Tibial nerve (tissue), 4 donors: ENCODE data around the gene ANOS1.

Experiments
- CTCF ChIP-seq, 5 experiments: fragments of 200-600 bp in 3 of 5; fragments of 450-650 bp in 2 of 5; sonication (generic) in 3 of 5; IDR thresholded peaks; one replicate each; pipeline ENCODE4 v1.5.1; 2016 to 2019; ENCODE audit warnings: antibody characterized with exemption in 5 of 5, mild to moderate bottlenecking in 3 of 5, moderate library complexity in 2 of 5
- EP300 ChIP-seq, 2 donors: sonication (generic); formaldehyde crosslinking; IDR thresholded peaks; one replicate each; pipeline ENCODE4 v1.6.1; 2017; ENCODE audit warnings: antibody characterized with exemption in 2 of 2, mild to moderate bottlenecking in 1 of 2

GRCh38 chrX:8668813-8669212, 63.1 kb downstream of the ANOS1 start:
- TF ChIP-seq CTCF (IDR thresholded peaks at IDR 0.05) (no peak), EP300 (IDR thresholded peaks at IDR 0.05) (no peak)
